PFSK-1 (cell line): ENCODE measurements around the gene C9orf153.

Experiments used
- FOXP2 ChIP-seq: optimal IDR thresholded peaks from 2 replicates; pipeline ENCODE3; 2011; ENCODE audit warnings: borderline replicate concordance, control low read depth, inconsistent platforms; ENCODE audit not compliant: insufficient read depth; ENCODE audit errors: extremely low read length, extremely low read depth
- POLR2AphosphoS5 ChIP-seq: IDR thresholded peaks from 2 replicates; pipeline ENCODE4 v1.6.1; 2012; ENCODE audit warnings: low read depth, mild to moderate bottlenecking, control low read depth, low read length, moderate library complexity
- SIN3A ChIP-seq: IDR thresholded peaks from 2 replicates; pipeline ENCODE4 v1.6.1; 2012; ENCODE audit warnings: mild to moderate bottlenecking, low read length, moderate library complexity, borderline replicate concordance; ENCODE audit not compliant: insufficient read depth
- TAF1 ChIP-seq: IDR thresholded peaks from 2 replicates; pipeline ENCODE4 v1.6.1; 2012; ENCODE audit warnings: low read length, control low read depth, borderline replicate concordance; ENCODE audit not compliant: insufficient read depth
- TF ChIP-seq, protein P1 (sequence below), 2 experiments: IDR thresholded peaks; 2 replicates each; pipeline versions ENCODE4 v1.6.1 to v1.8.0; 2011 to 2012; ENCODE audit warnings: low read depth in 2 of 2, low read length in 2 of 2, control low read depth in 1 of 2, inconsistent platforms in 1 of 2, mild to moderate bottlenecking in 1 of 2, moderate library complexity in 1 of 2; ENCODE audit not compliant: insufficient read depth in 1 of 2

Gene C9orf153

GRCh38 chr9:86186696-86187095 lies 72.8 kb downstream of the C9orf153 start:
- TF ChIP-seq FOXP2, result no peak
- TF ChIP-seq SIN3A, result no peak
- TF ChIP-seq POLR2AphosphoS5, result no peak
- TF ChIP-seq, protein P1, sequence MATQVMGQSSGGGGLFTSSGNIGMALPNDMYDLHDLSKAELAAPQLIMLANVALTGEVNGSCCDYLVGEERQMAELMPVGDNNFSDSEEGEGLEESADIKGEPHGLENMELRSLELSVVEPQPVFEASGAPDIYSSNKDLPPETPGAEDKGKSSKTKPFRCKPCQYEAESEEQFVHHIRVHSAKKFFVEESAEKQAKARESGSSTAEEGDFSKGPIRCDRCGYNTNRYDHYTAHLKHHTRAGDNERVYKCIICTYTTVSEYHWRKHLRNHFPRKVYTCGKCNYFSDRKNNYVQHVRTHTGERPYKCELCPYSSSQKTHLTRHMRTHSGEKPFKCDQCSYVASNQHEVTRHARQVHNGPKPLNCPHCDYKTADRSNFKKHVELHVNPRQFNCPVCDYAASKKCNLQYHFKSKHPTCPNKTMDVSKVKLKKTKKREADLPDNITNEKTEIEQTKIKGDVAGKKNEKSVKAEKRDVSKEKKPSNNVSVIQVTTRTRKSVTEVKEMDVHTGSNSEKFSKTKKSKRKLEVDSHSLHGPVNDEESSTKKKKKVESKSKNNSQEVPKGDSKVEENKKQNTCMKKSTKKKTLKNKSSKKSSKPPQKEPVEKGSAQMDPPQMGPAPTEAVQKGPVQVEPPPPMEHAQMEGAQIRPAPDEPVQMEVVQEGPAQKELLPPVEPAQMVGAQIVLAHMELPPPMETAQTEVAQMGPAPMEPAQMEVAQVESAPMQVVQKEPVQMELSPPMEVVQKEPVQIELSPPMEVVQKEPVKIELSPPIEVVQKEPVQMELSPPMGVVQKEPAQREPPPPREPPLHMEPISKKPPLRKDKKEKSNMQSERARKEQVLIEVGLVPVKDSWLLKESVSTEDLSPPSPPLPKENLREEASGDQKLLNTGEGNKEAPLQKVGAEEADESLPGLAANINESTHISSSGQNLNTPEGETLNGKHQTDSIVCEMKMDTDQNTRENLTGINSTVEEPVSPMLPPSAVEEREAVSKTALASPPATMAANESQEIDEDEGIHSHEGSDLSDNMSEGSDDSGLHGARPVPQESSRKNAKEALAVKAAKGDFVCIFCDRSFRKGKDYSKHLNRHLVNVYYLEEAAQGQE (IDR thresholded peaks at IDR 0.05; ENCODE audit: insufficient read depth in 1 of 2, low read depth in 2 of 2, low read length in 2 of 2), result no peak
- no peak for TF ChIP-seq TAF1

DNA sequence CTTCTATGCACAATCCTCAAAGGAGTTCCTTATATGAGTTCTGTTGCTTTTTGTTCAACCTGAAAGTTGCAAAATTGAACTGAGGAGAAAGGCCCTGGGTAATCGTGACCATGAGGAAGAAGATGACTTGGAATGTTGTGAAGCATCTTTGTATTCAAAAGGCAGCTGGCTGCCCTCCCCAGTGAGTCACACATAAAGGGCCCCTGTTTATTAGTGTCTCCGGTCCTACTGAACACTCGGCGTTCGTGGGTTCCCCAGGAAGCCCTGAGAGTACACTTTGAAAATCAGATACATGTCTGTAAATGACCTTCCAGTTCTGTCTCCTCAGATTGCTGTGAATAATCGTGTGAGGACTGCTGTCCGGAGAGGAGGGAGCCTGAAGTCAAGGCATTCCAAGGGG lies 73.6 kb downstream of the C9orf153 start:
- TF ChIP-seq, protein P1 (IDR thresholded peaks at IDR 0.05; ENCODE audit: insufficient read depth in 1 of 2, low read depth in 2 of 2, low read length in 2 of 2), result no peak
- TF ChIP-seq FOXP2 (no peak), POLR2AphosphoS5 (no peak), SIN3A (no peak), TAF1 (no peak)

- TF ChIP-seq POLR2AphosphoS5 (no peak), SIN3A (no peak), FOXP2 (no peak), TAF1 (no peak)
- TF ChIP-seq, protein P1 (IDR thresholded peaks at IDR 0.05; ENCODE audit: insufficient read depth in 1 of 2, low read depth in 2 of 2, low read length in 2 of 2), result no peak
These were observed 75.3 kb downstream of the C9orf153 start for GRCh38 chr9:86184138-86184524.

- TF ChIP-seq, protein P1 (IDR thresholded peaks at IDR 0.05; ENCODE audit: insufficient read depth in 1 of 2, low read depth in 2 of 2, low read length in 2 of 2), result no peak
- TF ChIP-seq SIN3A, result no peak
- no peak for TF ChIP-seq FOXP2
- TF ChIP-seq POLR2AphosphoS5, result no peak
- no peak for TF ChIP-seq TAF1
These were observed 76.0 kb downstream of the C9orf153 start for GRCh38 chr9:86183229-86184137.
